T-cell (primary cell): ENCODE data around the gene CSGALNACT2. TPM values are rescaled to one million over a fixed set of nuclear protein-coding genes. Genes with fewer than 3 reads are reported as not detected.

ENCODE experiments used
- ATAC-seq, 4 experiments: fragments of 200-7000 bp in 3 of 4; fragments of 150-1000 bp in 1 of 4; cut with Tn5 transposase; replicated peaks in 1 of 4; 1 replicate in 3 of 4; 2 replicates in 1 of 4; pipeline ENCODE4 v1.10.0; 2021; ENCODE audit warnings: moderate library complexity in 3 of 4, mild to moderate bottlenecking in 2 of 4, moderate number of reproducible peaks in 1 of 4
- CTCF ChIA-PET, 2 donors: fragments of 300-600 bp; sonication (Branson Sonifier 250); formaldehyde crosslinking; loops; one replicate each; lab custom pipeline; 2022; ENCODE audit warnings: antibody characterized with exemption in 2 of 2; lab: Charles Lee
- POLR2A ChIA-PET, 2 donors: fragments of 300-600 bp; sonication (Branson Sonifier 250); formaldehyde crosslinking; loops; one replicate each; lab custom pipeline; 2022; ENCODE audit warnings: antibody characterized with exemption in 2 of 2; lab: Charles Lee
- DNase-seq, 35 experiments: peaks; one replicate each; pipeline versions ENCODE4 v3.0.0 to v3.0.0-alpha.2; 2013 to 2023
- H3K27ac ChIP-seq: one replicate; pipeline ENCODE4 v1.5.1; 2013; ENCODE audit warnings: low read length
- H3K27me3 ChIP-seq, 2 experiments: replicated peaks in 1 of 2; 1 replicate in 1 of 2; 2 replicates in 1 of 2; pipeline versions ENCODE4 v1.6.1 to v1.7.0; 2013; ENCODE audit warnings: low read length in 1 of 2, mixed read lengths in 1 of 2; ENCODE audit not compliant: control insufficient read depth in 2 of 2, insufficient read depth in 2 of 2; ENCODE audit errors: extremely low read depth in 1 of 2
- H3K36me3 ChIP-seq, 2 donors: 1 replicate in 1 of 2; 2 replicates in 1 of 2; pipeline versions ENCODE4 v1.6.1 to v1.7.0; 2013; ENCODE audit warnings: low read length in 1 of 2; ENCODE audit not compliant: control insufficient read depth in 2 of 2, insufficient read depth in 1 of 2; ENCODE audit errors: extremely low read depth in 1 of 2
- H3K4me1 ChIP-seq, 2 experiments: 1 replicate in 1 of 2; 2 replicates in 1 of 2; pipeline versions ENCODE4 v1.6.1 to v1.7.0; 2013; ENCODE audit warnings: low read length in 2 of 2, mixed read lengths in 1 of 2; ENCODE audit not compliant: insufficient read depth in 2 of 2, control insufficient read depth in 1 of 2; ENCODE audit errors: extremely low read depth in 1 of 2
- H3K4me3 ChIP-seq, 2 donors: 1 replicate in 1 of 2; 2 replicates in 1 of 2; pipeline versions ENCODE4 v1.5.1 to v1.7.0; 2013; ENCODE audit warnings: mild to moderate bottlenecking in 2 of 2, low read length in 1 of 2, moderate library complexity in 1 of 2; ENCODE audit not compliant: control insufficient read depth in 1 of 2; ENCODE audit errors: extremely low read depth in 1 of 2
- H3K9me3 ChIP-seq: 2 replicates; pipeline ENCODE4 v1.7.0; 2013
- H3K27ac Mint-ChIP-seq, 2 donors: one replicate each; pipeline ENCODE4 v1.8.0; 2020 to 2021; ENCODE audit warnings: mild to moderate bottlenecking in 2 of 2, mixed read lengths in 2 of 2
- H3K27me3 Mint-ChIP-seq, 2 donors: one replicate each; pipeline ENCODE4 v1.8.0; 2021 to 2022; ENCODE audit warnings: mixed read lengths in 2 of 2
- H3K36me3 Mint-ChIP-seq: one replicate; pipeline ENCODE4 v1.8.0; 2021; ENCODE audit warnings: mixed read lengths
- H3K4me1 Mint-ChIP-seq, 3 donors: one replicate each; pipeline ENCODE4 v1.8.0; 2020 to 2022; ENCODE audit warnings: mixed read lengths in 3 of 3, mild to moderate bottlenecking in 1 of 3
- H3K4me3 Mint-ChIP-seq, 3 donors: one replicate each; pipeline ENCODE4 v1.8.0; 2020 to 2022; ENCODE audit warnings: mild to moderate bottlenecking in 3 of 3, mixed read lengths in 3 of 3, moderate library complexity in 3 of 3
- H3K9me3 Mint-ChIP-seq, 3 donors: one replicate each; pipeline ENCODE4 v1.8.0; 2020 to 2022; ENCODE audit warnings: mixed read lengths in 3 of 3
- WGBS: methylation state at CpG from one replicate; pipeline ENCODE4 v1.1.5; 2013; ENCODE audit warnings: missing lambda C conversion rate; ENCODE audit not compliant: insufficient coverage; 5-methylcytosine and 5-hydroxymethylcytosine counted together
- total RNA-seq, 35 experiments: library from RNA in 6 of 35; stranded (reverse) in 6 of 35; fragments of 120-200 nt in 1 of 35; gene quantifications; one replicate each; pipeline versions ENCODE4 v1.2.1 to v1.2.4 and lab custom pipeline; 2013 to 2026

CSGALNACT2 gene
- total RNA-seq, 5 donors from 2014 or later (not counting 1 experiment from before 2014, with no cell fraction given) = 36.5 to 46.1 (median 41.9) TPM

GRCh38 chr10:43206391-43207235, 68.4 kb downstream of the CSGALNACT2 start:
- Histone ChIP-seq H3K4me1 (peaks cover 0 to 36% of the 10 kb centered on the region in 2 experiments), H3K4me3 (no peak overlapping the region), H3K9me3 (no peaks in the 10 kb centered on the region), H3K36me3 (no peaks in the 10 kb centered on the region), H3K27me3 (no peaks in the 10 kb centered on the region), H3K27ac (no peak overlapping the region)
- DNase-seq (peak in 3 of 35 experiments; percentile 1 to 21 (median 2)), ATAC-seq (no peak)
- Mint-ChIP-seq H3K36me3 (no peaks in the 10 kb centered on the region), H3K27me3 (no peaks in the 10 kb centered on the region), H3K4me1 (peaks cover 6 to 8% (median 7%) of the 10 kb centered on the region in 3 donors), H3K9me3 (no peaks in the 10 kb centered on the region), H3K4me3 (no peak overlapping the region), H3K27ac (no peak overlapping the region)
- POLR2A ChIA-PET = no interaction called here
- CTCF ChIA-PET = no interaction called here
- WGBS = 96% methylated on average over 13 of the region's 13 CpGs

DNA sequence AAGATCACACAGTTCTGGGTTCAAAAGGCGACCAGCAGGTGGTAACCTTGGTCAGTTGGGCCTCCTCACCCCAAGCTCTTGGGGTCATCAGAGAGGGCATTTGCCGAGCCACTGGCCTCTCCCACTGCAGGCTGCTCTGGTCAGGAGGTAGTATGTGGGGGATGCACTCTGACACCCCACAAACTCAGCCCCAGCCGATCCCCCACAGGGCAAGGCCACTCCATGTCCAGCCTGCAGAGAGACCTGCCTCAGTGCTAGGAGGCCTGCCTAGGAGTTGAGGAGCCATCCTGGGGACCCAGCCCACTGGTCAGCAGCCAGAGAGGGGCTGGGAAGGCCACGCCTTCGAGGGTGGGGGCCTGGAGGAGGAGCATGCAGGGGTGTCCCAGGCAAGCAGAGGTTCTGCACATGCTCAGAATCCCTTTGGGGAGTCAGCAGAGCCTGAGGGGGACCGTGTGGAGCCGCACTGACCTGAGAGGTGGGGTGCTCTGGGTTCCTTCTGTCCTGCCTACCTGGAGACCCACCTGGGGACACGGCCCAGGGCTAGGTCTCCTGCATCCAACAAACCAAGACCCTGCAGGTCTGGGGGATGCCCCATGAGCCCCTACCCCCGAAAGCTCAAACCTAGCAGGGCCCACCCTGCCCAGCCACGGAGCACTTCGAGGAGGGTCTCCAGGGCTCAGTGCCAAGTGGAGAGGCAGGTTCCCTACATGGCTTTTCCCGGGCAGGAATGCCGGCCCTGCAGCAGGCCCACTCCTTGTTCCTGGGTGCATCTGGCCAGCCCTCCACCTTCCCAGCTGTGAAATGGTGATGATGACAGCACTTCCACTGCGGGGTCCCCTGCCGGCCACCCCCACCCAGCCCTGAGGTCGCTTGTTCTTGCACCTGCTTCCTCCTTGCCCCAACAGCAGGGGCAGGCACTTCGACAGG, 70.2 kb downstream of the CSGALNACT2 start:
- Histone ChIP-seq H3K27ac (no peak overlapping the region), H3K27me3 (no peaks in the 10 kb centered on the region), H3K4me1 (peaks cover 0 to 19% of the 10 kb centered on the region in 2 experiments), H3K9me3 (no peaks in the 10 kb centered on the region), H3K4me3 (no peak overlapping the region), H3K36me3 (no peaks in the 10 kb centered on the region)
- Mint-ChIP-seq H3K36me3 (no peaks in the 10 kb centered on the region), H3K4me3 (no peak overlapping the region), H3K27me3 (no peaks in the 10 kb centered on the region), H3K27ac (no peak overlapping the region), H3K4me1 (peaks cover 0 to 3% (median 2%) of the 10 kb centered on the region in 3 donors), H3K9me3 (no peaks in the 10 kb centered on the region)
- CTCF ChIA-PET = no interaction called here
- WGBS = 55% methylated on average over 12 of the region's 17 CpGs
- POLR2A ChIA-PET = interaction anchor here in 1 of 2 donors (0.5 kb wide), 1 partner anchor 368 kb away, joined by 6 read pairs; no protein-coding TSS in a partner anchor
- DNase-seq (peak in 4 of 35 experiments; percentile 1 to 23 (median 7)), ATAC-seq (no peak)

DNA sequence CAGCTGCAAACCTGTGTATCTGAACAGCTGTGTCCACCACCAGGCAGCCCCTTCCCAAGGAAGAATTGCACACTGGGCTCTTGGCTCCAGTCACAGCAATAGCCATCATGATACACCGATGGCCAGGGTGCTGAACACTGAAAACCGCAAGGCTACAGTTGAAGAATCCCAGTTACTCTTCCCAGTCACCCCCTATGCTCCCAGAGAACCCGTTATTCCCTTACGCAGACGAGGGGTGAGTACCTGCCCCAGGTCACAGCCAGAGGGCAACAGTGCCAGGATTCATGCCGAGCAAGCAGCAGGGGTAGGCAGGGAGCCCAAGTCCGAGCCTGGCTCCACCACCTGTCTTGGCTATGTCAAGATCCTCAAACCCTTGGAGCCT, 70.8 kb downstream of the CSGALNACT2 start:
- POLR2A ChIA-PET = no interaction called here
- ATAC-seq (no peak), DNase-seq (peak in 3 of 35 experiments; percentile 0 to 8 (median 1))
- peaks cover 0 to 3% (median 2%) of the 10 kb centered on the region in 3 donors for H3K4me1 Mint-ChIP-seq
- H3K4me3 ChIP-seq = no peak overlapping the region
- no peak overlapping the region for H3K27ac Mint-ChIP-seq
- H3K9me3 Mint-ChIP-seq = no peaks in the 10 kb centered on the region
- H3K4me1 ChIP-seq = peaks cover 0 to 17% of the 10 kb centered on the region in 2 experiments
- no peaks in the 10 kb centered on the region for H3K9me3 ChIP-seq
- H3K27me3 ChIP-seq = no peaks in the 10 kb centered on the region
- no peaks in the 10 kb centered on the region for H3K36me3 Mint-ChIP-seq
- no peaks in the 10 kb centered on the region for H3K36me3 ChIP-seq
- CTCF ChIA-PET = no interaction called here
- H3K4me3 Mint-ChIP-seq = no peak overlapping the region
- no peak overlapping the region for H3K27ac ChIP-seq
- H3K27me3 Mint-ChIP-seq = no peaks in the 10 kb centered on the region
- WGBS = 96% methylated on average over 6 of the region's 7 CpGs

DNA sequence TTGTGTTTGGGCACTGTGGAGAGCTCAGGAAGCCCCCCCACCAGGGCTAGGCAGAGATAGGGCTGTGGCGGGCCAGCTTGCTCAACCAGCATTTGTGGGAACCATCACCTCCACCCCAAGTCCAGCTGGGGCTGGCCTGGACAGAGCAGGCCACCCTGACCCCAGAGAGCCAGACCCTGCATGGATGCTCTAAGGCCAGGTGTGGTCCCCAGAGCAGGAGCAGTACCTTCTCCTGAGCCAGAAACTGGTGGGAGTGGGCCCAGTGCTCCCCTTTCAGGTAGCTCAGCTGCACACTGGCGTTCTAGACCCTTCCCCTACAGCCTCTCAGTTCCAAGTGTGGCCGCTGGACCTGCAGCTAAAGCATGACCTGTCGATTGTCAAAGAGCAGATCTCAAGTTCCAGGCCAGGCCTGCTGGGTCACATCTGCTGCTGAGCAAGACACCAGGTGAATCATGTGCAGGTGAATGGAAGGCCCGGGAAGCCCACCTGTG, 71.5 kb downstream of the CSGALNACT2 start:
- H3K27me3 ChIP-seq = no peaks in the 10 kb centered on the region
- no peaks in the 10 kb centered on the region for H3K36me3 Mint-ChIP-seq
- H3K4me1 Mint-ChIP-seq = peaks cover 0 to 3% (median 2%) of the 10 kb centered on the region in 3 donors
- no peak overlapping the region for H3K27ac Mint-ChIP-seq
- H3K27ac ChIP-seq = no peak overlapping the region
- DNase-seq (peak in 2 of 35 experiments; percentile 0 to 22), ATAC-seq (no peak)
- CTCF ChIA-PET = no interaction called here
- no peak overlapping the region for H3K4me3 ChIP-seq
- no peak overlapping the region for H3K4me3 Mint-ChIP-seq
- 92% methylated on average over 3 of the region's 5 CpGs for WGBS
- no peaks in the 10 kb centered on the region for H3K27me3 Mint-ChIP-seq
- H3K9me3 ChIP-seq = no peaks in the 10 kb centered on the region
- POLR2A ChIA-PET = interaction anchor here in 1 of 2 donors (0.9 kb wide), 1 partner anchor 13 kb away, joined by 3 read pairs; no protein-coding TSS in a partner anchor
- H3K9me3 Mint-ChIP-seq = no peaks in the 10 kb centered on the region
- H3K4me1 ChIP-seq = peaks cover 0 to 16% of the 10 kb centered on the region in 2 experiments
- H3K36me3 ChIP-seq = no peaks in the 10 kb centered on the region

DNA sequence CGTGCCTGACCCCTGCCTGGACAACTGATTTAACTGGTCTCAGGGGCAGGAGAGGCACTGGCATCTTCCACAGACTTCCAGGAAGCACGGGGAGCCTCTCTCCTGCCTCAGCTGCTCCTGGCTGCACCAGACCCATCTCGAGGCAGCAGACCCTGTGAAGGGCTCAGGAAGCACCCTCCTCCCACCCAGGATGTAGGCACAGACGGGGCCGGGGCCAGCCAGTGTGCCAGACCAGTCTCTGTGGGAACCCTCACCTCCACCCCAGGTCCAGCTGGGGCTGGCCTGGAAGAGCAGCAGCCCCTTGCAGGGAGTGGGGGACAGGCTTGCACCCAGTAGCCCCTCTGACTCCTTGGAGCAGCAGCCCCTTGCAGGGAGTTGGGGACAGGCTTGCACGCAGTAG, 72.3 kb downstream of the CSGALNACT2 start:
- no peak for ATAC-seq
- no peak overlapping the region for H3K4me3 Mint-ChIP-seq
- DNase-seq = peak in 1 of 35 experiments; percentile 1
- Histone ChIP-seq H3K4me3 (no peak overlapping the region), H3K27me3 (no peaks in the 10 kb centered on the region), H3K27ac (no peak overlapping the region), H3K9me3 (no peaks in the 10 kb centered on the region), H3K36me3 (no peaks in the 10 kb centered on the region), H3K4me1 (peaks cover 0 to 7% of the 10 kb centered on the region in 2 experiments)
- no peaks in the 10 kb centered on the region for H3K4me1 Mint-ChIP-seq
- H3K36me3 Mint-ChIP-seq = no peaks in the 10 kb centered on the region
- no peaks in the 10 kb centered on the region for H3K27me3 Mint-ChIP-seq
- POLR2A ChIA-PET = no interaction called here
- no peaks in the 10 kb centered on the region for H3K9me3 Mint-ChIP-seq
- H3K27ac Mint-ChIP-seq = no peak overlapping the region
- CTCF ChIA-PET = interaction anchor here (0.6 to 0.7 kb wide), 2 partner anchors 148 to 1784 kb away, joined by 4 read pairs; no protein-coding TSS in a partner anchor
- WGBS = 57% methylated on average over 6 of the region's 6 CpGs

DNA sequence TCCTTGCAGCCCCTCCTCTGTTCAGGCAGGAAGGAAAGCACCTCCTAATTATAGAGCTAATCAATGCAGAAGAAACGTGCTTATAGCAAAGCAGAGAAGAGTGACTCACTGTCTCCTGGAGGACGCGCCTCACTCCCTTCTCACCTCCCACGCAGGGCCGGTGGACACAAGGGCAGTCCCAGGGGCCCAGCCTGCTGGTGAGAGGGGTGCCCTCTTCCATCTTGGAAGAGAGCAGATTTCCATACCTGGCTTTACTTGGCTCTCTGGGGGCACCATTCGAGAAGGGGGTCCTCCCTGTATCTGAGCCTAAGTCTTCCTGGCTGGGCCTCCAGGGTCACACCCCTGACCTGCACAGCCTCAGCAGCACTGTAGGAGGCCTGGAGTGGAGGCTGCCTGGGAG, 72.8 kb downstream of the CSGALNACT2 start:
- no peak for DNase-seq
- POLR2A ChIA-PET = no interaction called here

More for the DNA sequence above, 72.8 kb downstream of the CSGALNACT2 start:
- Histone ChIP-seq H3K27ac (no peak overlapping the region), H3K36me3 (no peaks in the 10 kb centered on the region), H3K27me3 (no peaks in the 10 kb centered on the region), H3K4me1 (peaks cover 0 to 4% of the 10 kb centered on the region in 2 experiments), H3K9me3 (no peaks in the 10 kb centered on the region), H3K4me3 (no peak overlapping the region)
- H3K27ac Mint-ChIP-seq = no peak overlapping the region
- ATAC-seq = no peak
- H3K36me3 Mint-ChIP-seq = no peaks in the 10 kb centered on the region
- no peaks in the 10 kb centered on the region for H3K27me3 Mint-ChIP-seq
- no CpG with 5 or more reads among the region's 6 CpGs for WGBS
- no peak overlapping the region for H3K4me3 Mint-ChIP-seq
- H3K9me3 Mint-ChIP-seq = no peaks in the 10 kb centered on the region
- H3K4me1 Mint-ChIP-seq = no peaks in the 10 kb centered on the region
- CTCF ChIA-PET = no interaction called here
